ENCODE data around the gene CDH24. TPM values are rescaled to one million over a fixed set of nuclear protein-coding genes. Genes with fewer than 3 reads are reported as not detected.

The CDH24 gene
- total and polyA plus RNA-seq, 2 of the 13 experiments (the other 11 are each of a cell fraction or from before 2014, with no cell fraction given) = 0.69 to 0.99 TPM

- TF ChIP-seq ZBTB39 (CRISPR knock-in tag; IDR thresholded peaks at IDR 0.05) (no peak), PPARG (CRISPR knock-in tag; conservative IDR thresholded peaks at IDR 0.05) (peak; percentile 56; the same call in 1 of the 2 replicates), EEA1 (CRISPR knock-in tag; IDR thresholded peaks at IDR 0.05; ENCODE audit: borderline replicate concordance) (no peak), GFI1 (CRISPR knock-in tag; IDR thresholded peaks at IDR 0.05; ENCODE audit: borderline replicate concordance) (no peak; the same call in 1 of the 2 replicates), CEBPG (CRISPR knock-in tag; IDR thresholded peaks at IDR 0.05) (0 out of 2 replicates have a peak, but pooled peaks have one; percentile 32), RBFOX2 (IDR thresholded peaks at IDR 0.05; ENCODE audit: low read depth, low read length) (no peak), MAFK (conservative IDR thresholded peaks at IDR 0.05 in 1 of 2, IDR thresholded peaks at IDR 0.05 in 1 of 2; ENCODE audit: low read length in 2 of 2) (no peak), RFX3 (CRISPR knock-in tag; IDR thresholded peaks at IDR 0.05) (no peak; the same call in 1 of the 2 replicates), AGO2 (optimal IDR thresholded peaks at IDR 0.05; ENCODE audit: low read depth, low read length) (no peak), ZNF329 (CRISPR knock-in tag; IDR thresholded peaks at IDR 0.05; ENCODE audit: low read depth) (no peak), KAT7 (CRISPR knock-in tag; IDR thresholded peaks at IDR 0.05; ENCODE audit: borderline replicate concordance) (0 out of 2 replicates have a peak, but pooled peaks have one; percentile 70), ZMAT5 (CRISPR knock-in tag; IDR thresholded peaks at IDR 0.05; ENCODE audit: borderline replicate concordance, low read depth) (no peak), NPAS2 (CRISPR knock-in tag; IDR thresholded peaks at IDR 0.05; ENCODE audit: borderline replicate concordance) (no peak), ZBTB4 (CRISPR knock-in tag; IDR thresholded peaks at IDR 0.05; ENCODE audit: borderline replicate concordance) (no peak), ZFP36L2 (CRISPR knock-in tag; IDR thresholded peaks at IDR 0.05) (no peak), ZFP1 (CRISPR knock-in tag; IDR thresholded peaks at IDR 0.05) (no peak), ZNF101 (CRISPR knock-in tag; IDR thresholded peaks at IDR 0.05; ENCODE audit: borderline replicate concordance, low read depth) (no peak), HDAC2 (CRISPR knock-in tag; IDR thresholded peaks at IDR 0.05) (peak; percentile 82)
- TF ChIP-seq, protein P1, sequence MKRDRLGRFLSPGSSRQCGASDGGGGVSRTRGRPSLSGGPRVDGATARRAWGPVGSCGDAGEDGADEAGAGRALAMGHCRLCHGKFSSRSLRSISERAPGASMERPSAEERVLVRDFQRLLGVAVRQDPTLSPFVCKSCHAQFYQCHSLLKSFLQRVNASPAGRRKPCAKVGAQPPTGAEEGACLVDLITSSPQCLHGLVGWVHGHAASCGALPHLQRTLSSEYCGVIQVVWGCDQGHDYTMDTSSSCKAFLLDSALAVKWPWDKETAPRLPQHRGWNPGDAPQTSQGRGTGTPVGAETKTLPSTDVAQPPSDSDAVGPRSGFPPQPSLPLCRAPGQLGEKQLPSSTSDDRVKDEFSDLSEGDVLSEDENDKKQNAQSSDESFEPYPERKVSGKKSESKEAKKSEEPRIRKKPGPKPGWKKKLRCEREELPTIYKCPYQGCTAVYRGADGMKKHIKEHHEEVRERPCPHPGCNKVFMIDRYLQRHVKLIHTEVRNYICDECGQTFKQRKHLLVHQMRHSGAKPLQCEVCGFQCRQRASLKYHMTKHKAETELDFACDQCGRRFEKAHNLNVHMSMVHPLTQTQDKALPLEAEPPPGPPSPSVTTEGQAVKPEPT (CRISPR knock-in tag; IDR thresholded peaks at IDR 0.05; ENCODE audit: low read depth) = peak; percentile 16; the same call in 1 of the 2 replicates
- TF ChIP-seq, protein P2, sequence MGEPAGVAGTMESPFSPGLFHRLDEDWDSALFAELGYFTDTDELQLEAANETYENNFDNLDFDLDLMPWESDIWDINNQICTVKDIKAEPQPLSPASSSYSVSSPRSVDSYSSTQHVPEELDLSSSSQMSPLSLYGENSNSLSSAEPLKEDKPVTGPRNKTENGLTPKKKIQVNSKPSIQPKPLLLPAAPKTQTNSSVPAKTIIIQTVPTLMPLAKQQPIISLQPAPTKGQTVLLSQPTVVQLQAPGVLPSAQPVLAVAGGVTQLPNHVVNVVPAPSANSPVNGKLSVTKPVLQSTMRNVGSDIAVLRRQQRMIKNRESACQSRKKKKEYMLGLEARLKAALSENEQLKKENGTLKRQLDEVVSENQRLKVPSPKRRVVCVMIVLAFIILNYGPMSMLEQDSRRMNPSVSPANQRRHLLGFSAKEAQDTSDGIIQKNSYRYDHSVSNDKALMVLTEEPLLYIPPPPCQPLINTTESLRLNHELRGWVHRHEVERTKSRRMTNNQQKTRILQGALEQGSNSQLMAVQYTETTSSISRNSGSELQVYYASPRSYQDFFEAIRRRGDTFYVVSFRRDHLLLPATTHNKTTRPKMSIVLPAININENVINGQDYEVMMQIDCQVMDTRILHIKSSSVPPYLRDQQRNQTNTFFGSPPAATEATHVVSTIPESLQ (CRISPR knock-in tag; conservative IDR thresholded peaks at IDR 0.05) = no peak
Measured at GRCh38 chr14:23056145-23056955, 970 bp downstream of the CDH24 start (continued).
